ENCODE results near the gene CREB3L1. TPM values are rescaled to one million over a fixed set of nuclear protein-coding genes. Genes with fewer than 3 reads are reported as not detected.

The CREB3L1 gene
- total RNA-seq, 1 experiment from 2014 or later, result 3.3 TPM

GRCh38 chr11:46293066-46293465 is 15.6 kb downstream of the CREB3L1 start:
- Mint-ChIP-seq H3K4me3 (no peak overlapping the region), H3K36me3 (ENCODE audit: insufficient read depth in 1 of 3, low read depth in 3 of 3) (no peaks in the 10 kb centered on the region), H3K27ac (no peak overlapping the region; a peak in 1 of 7 replicates), H3K27me3 (ENCODE audit: low read depth) (no peaks in the 10 kb centered on the region; the same call in 1 of the 2 replicates), H3K9me3 (no peaks in the 10 kb centered on the region; a peak in 1 of 5 replicates), H3K4me1 (peaks cover 39 to 61% of the 10 kb centered on the region in 2 experiments)
- no peak overlapping the region for H3K18ac ChIP-seq (ENCODE audit: insufficient read length, low read depth, low read length)
- no peak overlapping the region for H2BK12ac ChIP-seq (ENCODE audit: insufficient read length, low read depth, low read length)
- H3K9me3 ChIP-seq (ENCODE audit: control insufficient read depth, low read depth, low read length), result no peaks in the 10 kb centered on the region
- no peak overlapping the region for H3T11ph ChIP-seq (ENCODE audit: low read length)
- no peak overlapping the region for H2BK20ac ChIP-seq (ENCODE audit: low read depth, low read length, poor library complexity, severe bottlenecking)
- no peak overlapping the region for H3K27ac ChIP-seq (ENCODE audit: insufficient read length, low read depth, low read length)
- no peaks in the 10 kb centered on the region for H3K27me3 ChIP-seq (ENCODE audit: insufficient read depth, low read length)
- H4K8ac ChIP-seq (replicated peaks; ENCODE audit: insufficient read length, low read depth, low read length), result no peak overlapping the region
- TF ChIP-seq, protein P1, sequence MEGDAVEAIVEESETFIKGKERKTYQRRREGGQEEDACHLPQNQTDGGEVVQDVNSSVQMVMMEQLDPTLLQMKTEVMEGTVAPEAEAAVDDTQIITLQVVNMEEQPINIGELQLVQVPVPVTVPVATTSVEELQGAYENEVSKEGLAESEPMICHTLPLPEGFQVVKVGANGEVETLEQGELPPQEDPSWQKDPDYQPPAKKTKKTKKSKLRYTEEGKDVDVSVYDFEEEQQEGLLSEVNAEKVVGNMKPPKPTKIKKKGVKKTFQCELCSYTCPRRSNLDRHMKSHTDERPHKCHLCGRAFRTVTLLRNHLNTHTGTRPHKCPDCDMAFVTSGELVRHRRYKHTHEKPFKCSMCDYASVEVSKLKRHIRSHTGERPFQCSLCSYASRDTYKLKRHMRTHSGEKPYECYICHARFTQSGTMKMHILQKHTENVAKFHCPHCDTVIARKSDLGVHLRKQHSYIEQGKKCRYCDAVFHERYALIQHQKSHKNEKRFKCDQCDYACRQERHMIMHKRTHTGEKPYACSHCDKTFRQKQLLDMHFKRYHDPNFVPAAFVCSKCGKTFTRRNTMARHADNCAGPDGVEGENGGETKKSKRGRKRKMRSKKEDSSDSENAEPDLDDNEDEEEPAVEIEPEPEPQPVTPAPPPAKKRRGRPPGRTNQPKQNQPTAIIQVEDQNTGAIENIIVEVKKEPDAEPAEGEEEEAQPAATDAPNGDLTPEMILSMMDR (conservative IDR thresholded peaks at IDR 0.05), result no peak
- no peak overlapping the region; the same call in 1 of the 2 replicates for H3K4ac ChIP-seq (ENCODE audit: low read depth, low read length)
- no peak overlapping the region for H2BK5ac ChIP-seq (ENCODE audit: insufficient read length, low read length)
- no peak overlapping the region for H2AK5ac ChIP-seq (ENCODE audit: insufficient read length, low read length)
- H3K23me2 ChIP-seq (ENCODE audit: insufficient read length, low read depth, low read length, poor library complexity, severe bottlenecking), result peaks cover 15% of the 10 kb centered on the region
- H2AFZ ChIP-seq (ENCODE audit: low read length), result no peak overlapping the region
- H4K5ac ChIP-seq (ENCODE audit: insufficient read length, low read depth, low read length), result no peak overlapping the region
- H3K79me1 ChIP-seq (ENCODE audit: insufficient read depth, low read depth, low read length, poor library complexity, severe bottlenecking), result no peaks in the 10 kb centered on the region
- DNase-seq, result no peak
- 0 out of 2 replicates have a peak overlapping the region, but pooled peaks have one; percentile 9 for H2BK15ac ChIP-seq (ENCODE audit: low read depth, low read length)
- no peak overlapping the region for H3K23ac ChIP-seq (ENCODE audit: insufficient read length, low read depth, low read length)
- no peaks in the 10 kb centered on the region for H4K20me1 ChIP-seq (ENCODE audit: control insufficient read depth, insufficient read depth, insufficient read length)
- peaks cover 18% of the 10 kb centered on the region for H3K4me1 ChIP-seq (ENCODE audit: insufficient read depth, low read length)
- H4K91ac ChIP-seq (ENCODE audit: insufficient read length, low read depth, low read length), result no peak overlapping the region
- no peaks in the 10 kb centered on the region for H3K79me2 ChIP-seq (ENCODE audit: insufficient read depth, low read length)
- no peak overlapping the region for H3K56ac ChIP-seq (ENCODE audit: insufficient read length, low read depth, low read length)
- H3K4me2 ChIP-seq (ENCODE audit: insufficient read depth, insufficient read length, low read length), result no peak overlapping the region
- no peak overlapping the region for H2BK120ac ChIP-seq (ENCODE audit: low read depth, low read length, poor library complexity, severe bottlenecking)
- no CpG with 5 or more reads among the region's 13 CpGs for WGBS (ENCODE audit: extremely low coverage, insufficient read length, low lambda C conversion rate)
- H3K9ac ChIP-seq (ENCODE audit: extremely low read depth, insufficient read length, low read length), result no peak overlapping the region
- H3K14ac ChIP-seq (ENCODE audit: insufficient read depth, low read length), result no peak overlapping the region
